K562 (cell line): ENCODE data around the gene OTULINL. TPM values are rescaled to one million over a fixed set of nuclear protein-coding genes. Genes with fewer than 3 reads are reported as not detected.

Experiments used
- ATAC-seq: fragments of 200-7000 bp; cut with Tn5 transposase; 3 replicates; pipeline ENCODE4 v1.9.1; 2020; ENCODE audit warnings: moderate library complexity
- BruUV-seq: library from RNA; stranded (reverse); fragments of 400-500 nt; replicated peaks from 2 replicates; lab custom pipeline; 2021; lab: Mats Ljungman, UMichigan
- CTCF ChIA-PET: fragments of 300-600 bp; formaldehyde crosslinking; extraction: SDS; loops from one replicate; lab custom pipeline; 2021; ENCODE audit warnings: low intra/inter-chr PET ratio; lab: Yijun Ruan, JAX
- POLR2A ChIA-PET: fragments of 300-600, 350-650 bp; sonication (Branson Sonifier 250); formaldehyde crosslinking; extraction: SDS; loops from one replicate; lab custom pipeline; 2021; ENCODE audit warnings: antibody characterized with exemption, inconsistent platforms; lab: Yijun Ruan, JAX
- DNase-seq, 4 experiments: peaks; one replicate each; pipeline versions ENCODE4 v3.0.0 to v3.0.0-alpha.2; 2011 to 2018; ENCODE audit warnings: low spot score in 3 of 4, mixed read lengths in 3 of 4; ENCODE audit errors: extremely low read depth in 1 of 4
- FAIRE-seq: peaks from 2 replicates; lab custom pipeline; 2011; peaks lifted over from hg19 to GRCh38; lab: Jason Lieb, UNC
- H2AFZ ChIP-seq: 2 replicates; pipeline ENCODE4 v1.6.0; 2011; ENCODE audit warnings: low read depth, low read length, control low read depth, inconsistent platforms
- H3K27ac ChIP-seq: fragments of 200-600 bp; 3 replicates; pipeline ENCODE4 v1.8.0; 2011; ENCODE audit warnings: low read depth, mild to moderate bottlenecking, control low read depth, inconsistent platforms, low read length, moderate library complexity, mixed read lengths; ENCODE audit errors: extremely low read depth
- H3K27me3 ChIP-seq, 2 experiments: fragments of 300-600 bp in 1 of 2; 2 replicates in 1 of 2; 3 replicates in 1 of 2; pipeline versions ENCODE4 v1.6.0 to v1.8.0; 2011; ENCODE audit warnings: inconsistent platforms in 2 of 2, low read length in 2 of 2, mild to moderate bottlenecking in 1 of 2, mixed read lengths in 1 of 2, moderate library complexity in 1 of 2; ENCODE audit not compliant: control insufficient read depth in 2 of 2, insufficient read depth in 2 of 2
- H3K36me3 ChIP-seq: fragments of 300-600 bp; 3 replicates; pipeline ENCODE4 v1.8.0; 2011; ENCODE audit warnings: mild to moderate bottlenecking, low read length, inconsistent platforms; ENCODE audit not compliant: control insufficient read depth, insufficient read depth
- H3K4me1 ChIP-seq, 2 experiments: fragments of 200-600 bp in 1 of 2; replicated peaks in 1 of 2; 2 replicates in 1 of 2; 3 replicates in 1 of 2; pipeline versions ENCODE4 v1.5.1 to v1.8.0; 2011; ENCODE audit warnings: inconsistent platforms in 2 of 2, low read length in 2 of 2, mild to moderate bottlenecking in 1 of 2, mixed read lengths in 1 of 2, moderate library complexity in 1 of 2; ENCODE audit not compliant: control insufficient read depth in 2 of 2, insufficient read depth in 2 of 2
- H3K4me2 ChIP-seq: 2 replicates; pipeline ENCODE4 v1.6.1; 2011; ENCODE audit warnings: low read length, control low read depth, inconsistent platforms, mixed read lengths; ENCODE audit not compliant: insufficient read depth
- H3K4me3 ChIP-seq: fragments of 200-600 bp; sonication (generic), shearing (Covaris generic); 2 replicates; pipeline ENCODE4 v1.5.1; 2016; ENCODE audit warnings: control low read depth, inconsistent platforms
- H3K79me2 ChIP-seq: fragments of 200-600 bp; 3 replicates; pipeline ENCODE4 v1.8.0; 2011; ENCODE audit warnings: low read length, inconsistent platforms; ENCODE audit not compliant: control insufficient read depth, insufficient read depth
- H3K9ac ChIP-seq, 2 experiments: 2 replicates each; pipeline versions ENCODE4 v1.6.0 to v1.6.1; 2011; ENCODE audit warnings: low read depth in 2 of 2, low read length in 2 of 2, control low read depth in 1 of 2, inconsistent platforms in 1 of 2, mild to moderate bottlenecking in 1 of 2, mixed read lengths in 1 of 2; ENCODE audit not compliant: insufficient read depth in 1 of 2
- H3K9me1 ChIP-seq: one replicate; pipeline ENCODE4 v1.6.0; 2011; ENCODE audit warnings: inconsistent platforms, mild to moderate bottlenecking, low read length, moderate library complexity; ENCODE audit not compliant: control insufficient read depth, insufficient read depth
- H3K9me3 ChIP-seq: replicated peaks from 2 replicates; pipeline ENCODE4 v1.5.1; 2011; ENCODE audit warnings: low read depth, low read length, inconsistent platforms; ENCODE audit not compliant: control insufficient read depth, insufficient read depth
- H4K20me1 ChIP-seq: replicated peaks from 2 replicates; pipeline ENCODE4 v1.6.1; 2011; ENCODE audit warnings: low read length, inconsistent platforms, mixed read lengths; ENCODE audit not compliant: control insufficient read depth, insufficient read depth
- BHLHE40 ChIP-seq: IDR thresholded peaks from 2 replicates; pipeline ENCODE4 v1.6.1; 2011; ENCODE audit warnings: low read length, improper control_type of control experiment
- BRD9 ChIP-seq: fragments of 450-650 bp; IDR thresholded peaks from 2 replicates; pipeline ENCODE4 v1.6.1; 2018; ENCODE audit warnings: low read depth; ENCODE audit not compliant: partially characterized antibody
- CREBBP ChIP-seq: IDR thresholded peaks from one replicate; pipeline ENCODE4 v1.6.1; 2012; ENCODE audit warnings: low read depth, mild to moderate bottlenecking, control low read depth, inconsistent platforms, low read length
- DMBX1 ChIP-seq: fragments of 250-450 bp; sonication (Bioruptor Pico); IDR thresholded peaks from 2 replicates; pipeline ENCODE4 v1.8.0; 2022; ENCODE audit warnings: inconsistent platforms, mild to moderate bottlenecking, moderate library complexity, borderline replicate concordance
- EGR1 ChIP-seq: fragments of 450-650 bp; conservative IDR thresholded peaks from 2 replicates; pipeline ENCODE4 v1.6.1; 2017; ENCODE audit warnings: mild to moderate bottlenecking
- HDAC8 ChIP-seq: fragments of 450-650 bp; IDR thresholded peaks from 2 replicates; pipeline ENCODE4 v1.6.1; 2016; ENCODE audit warnings: mild to moderate bottlenecking, missing genetic modification characterization, moderate library complexity, missing compliant biosample characterization
- HDGF ChIP-seq: fragments of 450-650 bp; IDR thresholded peaks from 2 replicates; pipeline ENCODE4 v1.6.1; 2016
- LEF1 ChIP-seq: fragments of 450-650 bp; IDR thresholded peaks from 2 replicates; pipeline ENCODE4 v1.6.1; 2016; ENCODE audit warnings: mild to moderate bottlenecking
- MTF1 ChIP-seq: fragments of 250-450 bp; sonication (Bioruptor Pico); IDR thresholded peaks from 2 replicates; pipeline ENCODE4 v1.9.0; 2021; ENCODE audit warnings: moderate library complexity, mild to moderate bottlenecking, inconsistent platforms, borderline replicate concordance
- NR4A1 ChIP-seq, 2 experiments: fragments of 250-450 bp in 1 of 2; fragments of 450-650 bp in 1 of 2; sonication (Bioruptor Pico) in 1 of 2; IDR thresholded peaks; 2 replicates each; pipeline versions ENCODE4 v1.4.0 to v1.6.1; 2016 to 2020; ENCODE audit warnings: mild to moderate bottlenecking in 2 of 2, missing compliant biosample characterization in 1 of 2, missing genetic modification characterization in 1 of 2, moderate library complexity in 1 of 2
- RBM25 ChIP-seq: fragments of 200-400 bp; formaldehyde crosslinking; IDR thresholded peaks from 2 replicates; pipeline ENCODE4 v1.6.1; 2018; ENCODE audit warnings: low read length, low read depth, moderate library complexity; ENCODE audit not compliant: severe bottlenecking
- SIRT6 ChIP-seq: IDR thresholded peaks from one replicate; pipeline ENCODE4 v1.6.1; 2012; ENCODE audit warnings: low read depth, mild to moderate bottlenecking, control low read depth, inconsistent platforms, low read length, moderate library complexity
- ZNF551 ChIP-seq: fragments of 250-450 bp; sonication (Bioruptor Pico); IDR thresholded peaks from 2 replicates; pipeline ENCODE4 v1.5.0; 2021; ENCODE audit warnings: mild to moderate bottlenecking, moderate library complexity
- ZNF717 ChIP-seq: fragments of 250-450 bp; sonication (Bioruptor Pico); IDR thresholded peaks from 2 replicates; pipeline ENCODE4 v1.5.0; 2021
- WGBS: fragments of 100-300 bp; shearing (Covaris generic); methylation state at CpG from one replicate; pipeline ENCODE4 v1.1.6; 2016; ENCODE audit warnings: low coverage, mixed read lengths; ENCODE audit not compliant: insufficient coverage; ENCODE audit errors: missing lambda C conversion rate; 5-methylcytosine and 5-hydroxymethylcytosine counted together
- in situ Hi-C: fragments of 300-500 bp; cut with MboI; formaldehyde crosslinking; loops from 4 replicates; pipeline ENCODE4 v1.15.0; 2018; ENCODE audit warnings: inconsistent platforms, mixed read lengths
- intact Hi-C: fragments of 100-400 bp; cut with micrococcal nuclease; formaldehyde crosslinking; loops from 2 replicates; pipeline ENCODE4 v1.14.2; 2022
- polyA plus RNA-seq, 8 experiments: library from polyadenylated mRNA; depleted of rRNA in 4 of 8; stranded (reverse) in 5 of 8; unstranded in 3 of 8; fragments of >200 nt; fragmentation: Nextera tagmentation in 2 of 8; fragmentation: Illumina TruSeq in 1 of 8; extraction: Ambion mirVana in 2 of 8; extraction: Trizol in 1 of 8; gene quantifications; 2 replicates each; pipeline versions ENCODE4 v1.2.1 to v1.2.3, GENCODE V29; 2011 to 2014; ENCODE audit warnings: inconsistent platforms in 1 of 8, missing spikeins in 1 of 8
- total RNA-seq, 7 experiments: library from RNA; depleted of rRNA in 6 of 7; stranded (reverse); fragments of >200 nt in 6 of 7; fragmentation: Illumina TruSeq in 2 of 7; extraction: Trizol in 2 of 7; gene quantifications; 2 replicates each; pipeline versions ENCODE4 v1.2.1 to v1.2.3, GENCODE V29; 2011 to 2021; ENCODE audit warnings: low replicate concordance in 1 of 7

The OTULINL gene
- total and polyA plus RNA-seq, 9 of the 15 experiments (the other 6 are each of a cell fraction or from before 2014, with no cell fraction given) = 0.13 to 0.18 TPM; not detected in 7

DNA sequence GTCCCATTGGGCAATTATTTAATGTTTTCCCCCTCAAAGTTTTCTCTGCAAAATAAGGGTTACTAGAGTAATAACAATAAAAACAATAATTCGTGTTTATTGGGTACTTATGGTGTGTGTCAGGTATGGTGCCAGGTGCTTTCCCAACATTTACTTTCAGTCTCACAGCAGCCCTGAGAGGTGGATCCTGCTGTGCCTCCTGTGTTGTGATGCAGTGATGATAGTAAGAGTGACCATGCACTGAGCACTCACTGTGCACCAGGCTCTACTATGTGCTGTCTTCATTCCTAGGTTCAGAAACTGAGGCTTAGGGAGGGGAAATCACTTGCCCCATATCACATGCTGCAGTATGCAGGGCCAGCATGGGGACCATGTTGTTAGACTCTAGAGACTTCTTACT lies 15.5 kb downstream of the OTULINL start:
- TF ChIP-seq ZNF717 (CRISPR knock-in tag) = no peak
- TF ChIP-seq HDAC8 (tag) = no peak
- TF ChIP-seq CREBBP = no peak
- TF ChIP-seq BRD9 = no peak
- TF ChIP-seq RBM25 = no peak
- no peak for TF ChIP-seq LEF1
- TF ChIP-seq DMBX1 (CRISPR knock-in tag) = no peak
- no peak for TF ChIP-seq HDGF
- TF ChIP-seq MTF1 (CRISPR knock-in tag) = no peak
- no peak for TF ChIP-seq EGR1
- no peak for TF ChIP-seq NR4A1 (CRISPR knock-in tag; IDR thresholded peaks at IDR 0.05)
- TF ChIP-seq NR4A1 (tag; IDR thresholded peaks at IDR 0.05) = no peak
- no peak for TF ChIP-seq BHLHE40
- TF ChIP-seq ZNF551 (CRISPR knock-in tag) = no peak
- no peak for TF ChIP-seq SIRT6
- TF ChIP-seq, all 486 proteins: peak for 0
- H3K4me2 ChIP-seq = no peak overlapping the region
- intact Hi-C loops (no loop called here), in situ Hi-C loops (no loop called here)
- H3K9ac ChIP-seq = no peak overlapping the region
- no TSS peak for BruUV-seq
- FAIRE-seq (no peak), ATAC-seq (no peak), DNase-seq (no peak)
- no peak overlapping the region for H3K27ac ChIP-seq
- H3K9me1 ChIP-seq = no peaks in the 10 kb centered on the region
- no peak overlapping the region for H3K4me3 ChIP-seq
- ChIA-PET CTCF (no interaction called here), POLR2A (no interaction called here)
- WGBS = 0% methylated on average over 1 of the region's 1 CpG
- H3K9me3 ChIP-seq = no peaks in the 10 kb centered on the region
- no peaks in the 10 kb centered on the region for H3K4me1 ChIP-seq
- no peaks in the 10 kb centered on the region for H4K20me1 ChIP-seq
- H3K36me3 ChIP-seq = no peaks in the 10 kb centered on the region; the same call in 2 of the 3 replicates
- H2AFZ ChIP-seq = no peak overlapping the region
- H3K79me2 ChIP-seq = no peaks in the 10 kb centered on the region
- H3K27me3 ChIP-seq = no peaks in the 10 kb centered on the region
